ENCODE data around the gene SMIM41.

- TF ChIP-seq CTCF (IDR thresholded peaks at IDR 0.05), result no peak
- no peak for TF ChIP-seq POLR2A (IDR thresholded peaks at IDR 0.05)
Measured at GRCh38 chr12:52076811-52077210, 2.7 kb upstream of the SMIM41 start.
